CD4-positive, alpha-beta T cell treated with Interleukin-15 for 4 hours (primary cell): ENCODE data around the gene ZNF697.
"Not testable (repeated sequence)": the region's sequence is repeated elsewhere in the genome, so short reads cannot be mapped to it uniquely, and the experiment has no call there.

Source experiments
- DNase-seq: peaks from one replicate; pipeline ENCODE4 v3.0.0-alpha.2; 2020; ENCODE audit warnings: low spot score

ZNF697 gene

GRCh38 chr1:119631433-119632102 is 16.5 kb downstream of the ZNF697 start:
- DNase-seq: no peak

- no peak for DNase-seq
Measured at GRCh38 chr1:119631086-119631432, 17.0 kb downstream of the ZNF697 start.

- no peak for DNase-seq
Measured at GRCh38 chr1:119626841-119627240, 21.2 kb downstream of the ZNF697 start.

- DNase-seq: no peak
Measured at GRCh38 chr1:119626011-119626545, 22.0 kb downstream of the ZNF697 start.

- DNase-seq: no peak
Measured at GRCh38 chr1:119623678-119624077, 24.4 kb downstream of the ZNF697 start.

GRCh38 chr1:119623193-119623515 is 24.9 kb downstream of the ZNF697 start:
- DNase-seq: no peak

- DNase-seq: no peak
Measured at GRCh38 chr1:119622311-119623192, 25.5 kb downstream of the ZNF697 start.

GRCh38 chr1:119621705-119622104 is 26.4 kb downstream of the ZNF697 start:
- no peak for DNase-seq

- DNase-seq: no peak
Measured at GRCh38 chr1:119617751-119618691, 30.0 kb downstream of the ZNF697 start.

GRCh38 chr1:119616748-119617147 is 31.3 kb downstream of the ZNF697 start:
- DNase-seq: not testable (repeated sequence)

GRCh38 chr1:119615100-119615499 is 33.0 kb downstream of the ZNF697 start:
- DNase-seq: not testable (repeated sequence)

- DNase-seq: peak; percentile 38
Measured at GRCh38 chr1:119613769-119614720, 34.0 kb downstream of the ZNF697 start.

- DNase-seq: peak; percentile 34
Measured at GRCh38 chr1:119611701-119612113, 36.4 kb downstream of the ZNF697 start.

- not testable (repeated sequence) for DNase-seq
Measured at GRCh38 chr1:119608816-119609215, 39.2 kb downstream of the ZNF697 start.

- DNase-seq: not testable (repeated sequence)
Measured at GRCh38 chr1:119607087-119607807, 40.8 kb downstream of the ZNF697 start.

- DNase-seq: no peak
Measured at GRCh38 chr1:119606394-119606793, 41.7 kb downstream of the ZNF697 start.

GRCh38 chr1:119605686-119606085 is 42.4 kb downstream of the ZNF697 start:
- no peak for DNase-seq

GRCh38 chr1:119605080-119605479 is 43.0 kb downstream of the ZNF697 start:
- not testable (repeated sequence) for DNase-seq

- no peak for DNase-seq
Measured at GRCh38 chr1:119603695-119604094, 44.4 kb downstream of the ZNF697 start.

- not testable (repeated sequence) for DNase-seq
Measured at GRCh38 chr1:119603241-119603640, 44.8 kb downstream of the ZNF697 start.
